ENCODE measurements around the gene IFIT2. TPM values are rescaled to one million over a fixed set of nuclear protein-coding genes. Genes with fewer than 3 reads are reported as not detected.
A peak's percentile ranks its signal among the peaks of the same experiment; 100 is the strongest.
"Not testable (repeated sequence)": the region's sequence is repeated elsewhere in the genome, so short reads cannot be mapped to it uniquely, and the experiment has no call there.

IFIT2 gene
- 1 to 10 TPM in 2 of 4 donors, under 1 TPM in 2; 0.26 to 3.0 (median 1.5) TPM for total RNA-seq

DNA sequence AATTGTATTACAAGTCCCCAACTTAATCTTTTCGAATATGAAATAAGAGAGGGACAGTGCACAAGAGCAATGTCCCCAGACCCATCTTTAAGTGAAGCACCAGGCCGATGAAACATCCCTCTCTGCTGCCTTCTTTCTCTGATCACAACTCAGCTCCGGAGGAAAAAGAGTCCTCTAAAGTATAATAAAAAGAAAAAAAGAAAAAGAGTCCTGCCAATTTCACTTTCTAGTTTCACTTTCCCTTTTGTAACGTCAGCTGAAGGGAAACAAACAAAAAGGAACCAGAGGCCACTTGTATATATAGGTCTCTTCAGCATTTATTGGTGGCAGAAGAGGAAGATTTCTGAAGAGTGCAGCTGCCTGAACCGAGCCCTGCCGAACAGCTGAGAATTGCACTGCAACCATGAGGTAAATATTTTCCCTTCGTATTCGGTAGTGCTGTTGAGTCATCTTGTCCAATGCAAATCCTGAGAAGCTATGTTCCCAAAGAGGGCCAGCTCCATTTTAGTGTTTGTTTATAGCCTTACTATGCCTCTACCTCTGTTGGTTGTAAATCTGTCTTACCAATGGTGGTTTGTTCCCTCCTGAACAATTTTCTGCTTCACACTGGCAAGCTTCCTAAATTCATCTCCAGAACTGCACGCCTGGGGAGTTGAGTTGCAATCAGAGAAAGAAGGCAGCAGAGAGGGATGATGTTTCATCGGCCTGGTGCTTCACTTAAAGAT, at the start of gene IFIT2:
TSS of gene IFIT2 (plus strand) at position 326 of the 725 bp plus-strand sequence. CDS start at position 404, 78 bp downstream.
- DNase-seq, result no peak
- TF ChIP-seq CTCF (IDR thresholded peaks at IDR 0.05), result peak in 1 of 6 experiments; percentile 2
- peak in 3 of 4 donors; percentile 27 to 55 (median 39) for TF ChIP-seq POLR2A (IDR thresholded peaks at IDR 0.05)
- intact Hi-C loops (cut with DNase I), result no loop called here

GRCh38 chr10:89252225-89252585, 49.6 kb upstream of the IFIT2 start:
- H3K36me3 ChIP-seq, result no peaks in the 10 kb centered on the region
- 81 to 89% methylated on average over 2 of the region's 2 CpGs for WGBS, 2 donors
- peak overlapping the region; percentile 83 to 98 (median 89) for H3K4me3 ChIP-seq
- H3K27me3 ChIP-seq, result no peaks in the 10 kb centered on the region
- DNase-seq, result no peak
- peak overlapping the region in 2 of 4 donors; percentile 86 to 91 for H3K27ac ChIP-seq
- TF ChIP-seq POLR2A (IDR thresholded peaks at IDR 0.05) (no peak), CTCF (IDR thresholded peaks at IDR 0.05) (no peak)
- intact Hi-C loops (cut with DNase I), result no loop called here
- peaks cover 0 to 9% (median 5%) of the 10 kb centered on the region in 3 donors for H3K9me3 ChIP-seq
- peaks cover 9 to 25% (median 9%) of the 10 kb centered on the region in 3 donors for H3K4me1 ChIP-seq

More for the DNA sequence above, at the start of gene IFIT2:
- Histone ChIP-seq H3K27me3 (no peaks in the 10 kb centered on the region), H3K36me3 (peaks cover 0 to 13% (median 6%) of the 10 kb centered on the region in 3 donors), H3K27ac (peak within 1 kb of the TSS; percentile 85 to 92 (median 89)), H3K4me1 (peaks cover 16 to 40% (median 21%) of the 10 kb centered on the region in 3 donors), H3K9me3 (no peaks in the 10 kb centered on the region), H3K4me3 (peak within 1 kb of the TSS; percentile 39 to 66 (median 48))
- 1% methylated on average over 10 of the region's 10 CpGs for WGBS, 2 donors

DNA sequence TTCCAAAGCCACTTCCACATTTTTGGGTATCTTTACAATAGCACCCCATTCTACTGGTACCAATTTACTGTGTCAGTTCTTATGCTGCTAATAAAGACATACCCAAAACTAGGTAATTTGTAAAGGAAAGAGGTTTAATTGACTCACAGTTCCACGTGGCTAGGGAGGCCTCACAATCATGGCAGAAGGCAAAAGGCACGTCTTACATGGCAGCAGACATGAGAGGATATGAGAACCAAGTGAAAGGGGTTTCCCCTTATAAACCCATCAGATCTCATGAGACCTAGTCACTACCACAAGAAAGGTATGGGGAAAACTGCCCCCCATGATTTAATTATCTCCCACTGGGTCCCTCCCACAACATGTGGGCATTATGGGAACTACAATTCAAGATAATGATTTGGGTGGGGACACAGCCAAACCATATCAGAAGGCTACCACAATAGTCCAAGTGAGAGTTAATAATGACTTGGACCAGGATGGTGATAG, 46.7 kb upstream of the IFIT2 start:
- H3K27me3 ChIP-seq; H3K27ac ChIP-seq; H3K9me3 ChIP-seq; DNase-seq; H3K4me3 ChIP-seq; intact Hi-C loops (cut with DNase I); H3K36me3 ChIP-seq: not testable (repeated sequence)
- peaks cover 9 to 26% (median 9%) of the 10 kb centered on the region in 3 donors for H3K4me1 ChIP-seq
- WGBS, 2 donors, result 47 to 73% methylated on average over 2 of the region's 2 CpGs

- no peak overlapping the region for H3K4me3 ChIP-seq
- peaks cover 0 to 9% (median 5%) of the 10 kb centered on the region in 3 donors for H3K9me3 ChIP-seq
- H3K36me3 ChIP-seq, result no peaks in the 10 kb centered on the region
- H3K4me1 ChIP-seq, result peaks cover 3 to 24% (median 3%) of the 10 kb centered on the region in 3 donors
- no peak for DNase-seq
- TF ChIP-seq CTCF (IDR thresholded peaks at IDR 0.05), result no peak
- no peak for TF ChIP-seq POLR2A (IDR thresholded peaks at IDR 0.05)
- no peak overlapping the region for H3K27ac ChIP-seq
- intact Hi-C loops (cut with DNase I), result no loop called here
- H3K27me3 ChIP-seq, result no peaks in the 10 kb centered on the region
Measured at GRCh38 chr10:89255793-89256192, 46.1 kb upstream of the IFIT2 start.

- intact Hi-C loops (cut with DNase I), result no loop called here
- Histone ChIP-seq H3K4me3 (no peak overlapping the region), H3K27me3 (no peaks in the 10 kb centered on the region), H3K36me3 (no peaks in the 10 kb centered on the region), H3K27ac (peak overlapping the region in 1 of 4 donors; percentile 2), H3K4me1 (peaks cover 0 to 20% (median 0%) of the 10 kb centered on the region in 3 donors), H3K9me3 (peaks cover 0 to 9% (median 5%) of the 10 kb centered on the region in 3 donors)
- WGBS, 2 donors, result 57 to 68% methylated on average over 3 of the region's 3 CpGs
- no peak for TF ChIP-seq CTCF (IDR thresholded peaks at IDR 0.05)
- TF ChIP-seq POLR2A (IDR thresholded peaks at IDR 0.05), result no peak
- no peak for DNase-seq
Measured at GRCh38 chr10:89256340-89256739, 45.5 kb upstream of the IFIT2 start.

Measured in esophagus squamous epithelium (tissue), 5 donors.